NCI-H2107 (cell line): ENCODE measurements around the gene PRPF31.
A peak's percentile ranks its signal among the peaks of the same experiment; 100 is the strongest.
"Not testable (repeated sequence)": the region's sequence is repeated elsewhere in the genome, so short reads cannot be mapped to it uniquely, and the experiment has no call there.

ENCODE experiments used
- DNase-seq: peaks from one replicate; lab custom pipeline; 2025; lab: John Stamatoyannopoulos, UW

Gene PRPF31

GRCh38 chr19:54164369-54165068, 49.0 kb downstream of the PRPF31 start:
- DNase-seq = no peak

GRCh38 chr19:54165222-54165621, 49.7 kb downstream of the PRPF31 start:
- no peak for DNase-seq

- peak; percentile 83 for DNase-seq
Observed at GRCh38 chr19:54168174-54168917, 52.8 kb downstream of the PRPF31 start.

GRCh38 chr19:54169149-54169740, 53.7 kb downstream of the PRPF31 start:
- DNase-seq = no peak

GRCh38 chr19:54171736-54172431, 56.3 kb downstream of the PRPF31 start:
- DNase-seq = not testable (repeated sequence)

- peak; percentile 77 for DNase-seq
Observed at GRCh38 chr19:54172471-54173358, 57.2 kb downstream of the PRPF31 start, which contains the start of gene TMC4. TMC4 (minus strand) TSS chr19:54173160; CDS start chr19:54173117, 43 bp downstream.

- DNase-seq = no peak
Observed at GRCh38 chr19:54173359-54173699, 57.8 kb downstream of the PRPF31 start.

- DNase-seq = no peak
Observed at GRCh38 chr19:54173951-54174834, 58.6 kb downstream of the PRPF31 start.

- DNase-seq = peak; percentile 64
Observed at GRCh38 chr19:54178581-54179261, 63.2 kb downstream of the PRPF31 start.

- DNase-seq = no peak
Observed at GRCh38 chr19:54179262-54179852, 63.8 kb downstream of the PRPF31 start.

- peak; percentile 44 for DNase-seq
Observed at GRCh38 chr19:54179921-54180461, 64.4 kb downstream of the PRPF31 start.

GRCh38 chr19:54180691-54181091, 65.1 kb downstream of the PRPF31 start:
- no peak for DNase-seq
